Glutamatergic neuron (in vitro differentiated cells): Measurements from ENCODE around the gene NTRK2. TPM values are rescaled to one million over a fixed set of nuclear protein-coding genes. Genes with fewer than 3 reads are reported as not detected.

ENCODE experiments used
- DNase-seq: peaks from one replicate; pipeline ENCODE4 v3.0.0; 2022
- H3K27ac Mint-ChIP-seq: one replicate; pipeline ENCODE4 v1.8.0; 2020; ENCODE audit warnings: mild to moderate bottlenecking, mixed read lengths, inconsistent platforms; ENCODE audit not compliant: unreplicated experiment
- H3K27me3 Mint-ChIP-seq: one replicate; pipeline ENCODE4 v1.8.0; 2020; ENCODE audit warnings: mild to moderate bottlenecking, moderate library complexity, mixed read lengths, inconsistent platforms; ENCODE audit not compliant: unreplicated experiment
- H3K36me3 Mint-ChIP-seq: one replicate; pipeline ENCODE4 v1.8.0; 2020; ENCODE audit warnings: mild to moderate bottlenecking, mixed read lengths, inconsistent platforms; ENCODE audit not compliant: unreplicated experiment
- H3K4me1 Mint-ChIP-seq: one replicate; pipeline ENCODE4 v1.8.0; 2020; ENCODE audit warnings: mild to moderate bottlenecking, low read depth, mixed read lengths, inconsistent platforms; ENCODE audit not compliant: unreplicated experiment
- H3K4me3 Mint-ChIP-seq: one replicate; pipeline ENCODE4 v1.8.0; 2020; ENCODE audit warnings: mild to moderate bottlenecking, mixed read lengths, inconsistent platforms; ENCODE audit not compliant: unreplicated experiment
- H3K9me3 Mint-ChIP-seq: one replicate; pipeline ENCODE4 v1.8.0; 2020; ENCODE audit warnings: mild to moderate bottlenecking, moderate library complexity, mixed read lengths, inconsistent platforms; ENCODE audit not compliant: unreplicated experiment
- CTCF ChIP-seq: fragments of 200-600 bp; sonication (generic); IDR thresholded peaks from one replicate; pipeline ENCODE4 v1.5.0; 2021; ENCODE audit not compliant: partially characterized antibody, unreplicated experiment
- total RNA-seq: library from RNA; stranded (reverse); fragmentation: NEBNext Ultra II Directional; extraction: Animal tissue kit (Norgen Biotek cat#: 25700); gene quantifications from one replicate; pipeline ENCODE4 v1.2.1, GENCODE V29; 2021; ENCODE audit not compliant: unreplicated experiment

NTRK2 gene
- total RNA-seq, 1 donor from 2014 or later: 2.1 TPM

- DNase-seq: no peak
- TF ChIP-seq CTCF: no peak
- H3K27me3 Mint-ChIP-seq: peaks cover 1% of the 10 kb centered on the region
- peaks cover 2% of the 10 kb centered on the region for H3K4me1 Mint-ChIP-seq
- peaks cover 2% of the 10 kb centered on the region for H3K9me3 Mint-ChIP-seq
- H3K36me3 Mint-ChIP-seq: peaks cover 5% of the 10 kb centered on the region
- H3K27ac Mint-ChIP-seq: no peak overlapping the region
- H3K4me3 Mint-ChIP-seq: no peak overlapping the region
These were observed 286.4 kb downstream of the NTRK2 start for GRCh38 chr9:84955971-84956370.

- DNase-seq: no peak
- H3K27ac Mint-ChIP-seq: no peak overlapping the region
- peaks cover 2% of the 10 kb centered on the region for H3K27me3 Mint-ChIP-seq
- H3K9me3 Mint-ChIP-seq: peaks cover 2% of the 10 kb centered on the region
- no peak overlapping the region for H3K4me3 Mint-ChIP-seq
- H3K36me3 Mint-ChIP-seq: peaks cover 5% of the 10 kb centered on the region
- H3K4me1 Mint-ChIP-seq: no peaks in the 10 kb centered on the region
- no peak for TF ChIP-seq CTCF
These were observed 289.8 kb downstream of the NTRK2 start for GRCh38 chr9:84959339-84959738.

- Mint-ChIP-seq H3K4me3 (no peak overlapping the region), H3K27ac (no peak overlapping the region), H3K36me3 (no peaks in the 10 kb centered on the region), H3K4me1 (no peaks in the 10 kb centered on the region), H3K27me3 (peaks cover 2% of the 10 kb centered on the region), H3K9me3 (peaks cover 2% of the 10 kb centered on the region)
- peak; percentile 72 for DNase-seq
- TF ChIP-seq CTCF: peak; percentile 74
These were observed 297.6 kb downstream of the NTRK2 start for GRCh38 chr9:84966876-84967830.

- Mint-ChIP-seq H3K27ac (no peak overlapping the region), H3K4me3 (no peak overlapping the region), H3K36me3 (no peaks in the 10 kb centered on the region), H3K27me3 (no peaks in the 10 kb centered on the region), H3K9me3 (no peaks in the 10 kb centered on the region), H3K4me1 (no peaks in the 10 kb centered on the region)
- no peak for TF ChIP-seq CTCF
- DNase-seq: no peak
These were observed 299.6 kb downstream of the NTRK2 start for GRCh38 chr9:84969084-84969483.

GRCh38 chr9:84969736-84970135 is 300.2 kb downstream of the NTRK2 start:
- Mint-ChIP-seq H3K4me3 (no peak overlapping the region), H3K27me3 (no peaks in the 10 kb centered on the region), H3K27ac (no peak overlapping the region), H3K4me1 (no peaks in the 10 kb centered on the region), H3K9me3 (no peaks in the 10 kb centered on the region), H3K36me3 (no peaks in the 10 kb centered on the region)
- no peak for DNase-seq
- TF ChIP-seq CTCF: no peak
